GM19043 (cell line): Measurements from ENCODE around the gene ERBB4.

Experiments
- ATAC-seq: cut with Tn5 transposase; IDR thresholded peaks from one replicate; pipeline ENCODE4 v1.9.1; 2021; ENCODE audit warnings: low read depth; ENCODE audit not compliant: unreplicated experiment

ERBB4 gene

GRCh38 chr2:211514049-211514448 is 1024.6 kb downstream of the ERBB4 start:
- ATAC-seq, result no peak

DNA sequence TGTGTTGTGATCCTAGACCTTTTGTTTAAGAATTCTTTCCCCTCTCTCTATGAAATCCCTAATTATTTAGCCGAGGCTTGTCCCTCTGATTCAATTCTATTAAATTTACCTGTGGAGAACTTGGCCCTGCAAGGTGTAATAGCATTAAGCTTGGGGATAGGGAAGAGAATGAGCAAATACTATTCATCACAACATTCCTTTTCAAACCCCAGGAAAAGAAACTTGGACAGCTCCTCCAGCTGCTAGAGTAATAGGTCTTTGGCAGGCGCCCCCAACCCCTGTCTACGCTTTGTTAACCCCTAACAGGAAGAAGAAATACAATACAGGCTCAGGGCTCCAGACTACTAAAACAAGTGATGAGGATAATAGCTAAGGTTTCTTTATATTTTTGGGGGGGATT is 1025.2 kb downstream of the ERBB4 start:
- no peak for ATAC-seq

DNA sequence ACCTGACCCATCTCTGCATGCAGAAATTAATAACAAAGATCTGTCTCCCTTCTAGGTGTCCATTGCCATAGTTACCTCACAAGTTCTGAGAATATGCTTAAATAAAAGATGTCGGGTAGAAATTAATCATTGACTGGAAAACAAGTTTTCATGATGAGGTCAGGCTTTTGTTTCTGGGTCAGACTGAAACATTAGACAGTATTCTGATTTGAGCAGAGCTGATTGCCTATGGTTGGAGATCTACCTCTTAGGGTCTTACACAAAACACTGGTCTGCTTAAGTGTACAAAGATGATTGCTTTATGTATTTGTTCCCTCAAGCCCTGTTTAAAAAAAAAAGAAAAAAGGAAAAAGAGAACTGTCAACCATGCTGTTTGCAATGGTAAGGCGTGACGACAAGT is 1025.8 kb downstream of the ERBB4 start:
- no peak for ATAC-seq

- ATAC-seq, result peak; percentile 69
Measured at GRCh38 chr2:211503856-211504255, 1034.7 kb downstream of the ERBB4 start.

DNA sequence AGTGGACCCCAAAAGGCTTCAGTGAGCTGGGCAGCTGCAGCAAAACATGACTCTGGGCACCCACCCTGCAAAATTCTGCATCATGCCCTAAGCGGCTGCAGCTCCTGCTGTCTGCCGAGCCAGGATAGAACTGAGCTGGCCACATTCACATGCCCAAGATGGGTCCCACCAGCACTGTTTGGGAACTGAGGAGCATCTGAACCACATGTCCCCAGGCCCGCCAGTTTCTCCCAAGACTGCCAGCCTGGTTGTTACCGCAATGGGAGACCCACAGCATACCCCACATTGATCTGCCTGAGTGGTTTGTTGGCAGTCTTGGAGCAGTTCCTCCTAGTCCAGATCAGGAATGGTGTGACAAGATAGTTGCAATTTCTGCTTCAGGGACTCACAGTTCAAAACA is 1035.4 kb downstream of the ERBB4 start:
- no peak for ATAC-seq

DNA sequence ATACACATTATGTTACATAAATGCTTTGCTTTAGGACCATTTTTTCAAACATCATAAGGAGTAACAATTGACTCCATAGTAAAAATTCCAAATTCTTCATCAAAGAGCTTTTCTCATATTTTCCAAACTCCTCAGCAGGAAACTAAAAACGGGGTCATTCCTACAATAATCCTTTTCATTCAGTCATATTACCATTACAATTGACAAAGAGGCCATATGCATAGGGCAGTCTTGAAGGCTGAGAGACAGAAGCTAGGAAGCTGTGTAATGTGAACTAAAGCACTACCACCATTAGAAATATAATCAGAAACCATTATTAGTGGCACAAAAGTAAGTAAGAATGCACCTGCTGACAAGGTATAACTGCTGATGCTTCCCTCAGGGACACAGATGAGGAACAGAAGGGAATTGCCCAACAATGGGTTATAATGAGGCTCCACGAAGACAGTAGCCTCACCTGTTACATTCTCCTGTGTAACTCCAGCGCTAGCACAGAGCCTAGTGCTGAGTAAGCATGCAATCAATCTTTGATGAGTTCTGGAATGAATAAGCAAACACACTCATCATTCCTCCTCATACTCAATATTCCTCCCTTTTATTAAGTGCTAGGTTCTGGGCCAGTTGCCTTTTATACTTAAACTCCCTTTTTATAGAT is 1039.9 kb downstream of the ERBB4 start:
- ATAC-seq, result no peak

DNA sequence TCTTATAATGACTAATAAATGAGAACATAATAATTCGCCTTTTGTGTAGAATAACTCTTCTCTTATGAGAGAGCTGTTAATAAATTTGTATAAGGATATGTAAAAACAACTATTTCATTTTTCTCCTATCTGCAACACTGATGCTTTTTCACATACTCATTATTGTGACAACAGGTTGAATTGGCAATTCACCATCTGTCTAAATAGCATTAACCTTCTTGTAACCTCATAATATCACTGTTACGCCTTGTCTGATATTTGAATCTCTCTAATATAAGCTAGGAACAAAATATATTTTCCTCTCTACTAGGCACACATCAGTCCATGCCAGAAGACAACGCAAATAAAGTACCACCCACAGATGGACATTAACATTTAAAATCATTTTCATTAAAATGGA is 1043.3 kb downstream of the ERBB4 start:
- no peak for ATAC-seq

GRCh38 chr2:211494536-211494935 is 1044.1 kb downstream of the ERBB4 start:
- ATAC-seq, result no peak

DNA sequence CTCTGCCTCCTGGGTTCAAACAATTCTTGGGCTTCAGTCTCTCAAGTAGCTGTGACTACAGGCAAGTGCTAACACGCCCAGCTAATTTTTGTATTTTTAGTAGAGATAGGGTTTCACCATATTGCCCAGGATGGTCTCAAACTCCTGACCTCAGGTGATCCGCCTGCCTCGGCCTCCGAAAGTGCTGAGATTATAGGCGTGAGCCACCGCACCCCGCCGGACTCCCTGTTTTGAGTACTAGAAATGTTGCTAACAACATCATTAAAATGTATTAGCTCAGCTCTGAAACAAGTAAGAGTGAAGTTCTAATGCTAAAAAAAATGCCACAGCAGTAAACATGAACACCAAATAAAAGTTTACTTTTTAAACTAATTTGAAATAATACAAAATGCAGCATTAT is 1044.5 kb downstream of the ERBB4 start:
- no peak for ATAC-seq

DNA sequence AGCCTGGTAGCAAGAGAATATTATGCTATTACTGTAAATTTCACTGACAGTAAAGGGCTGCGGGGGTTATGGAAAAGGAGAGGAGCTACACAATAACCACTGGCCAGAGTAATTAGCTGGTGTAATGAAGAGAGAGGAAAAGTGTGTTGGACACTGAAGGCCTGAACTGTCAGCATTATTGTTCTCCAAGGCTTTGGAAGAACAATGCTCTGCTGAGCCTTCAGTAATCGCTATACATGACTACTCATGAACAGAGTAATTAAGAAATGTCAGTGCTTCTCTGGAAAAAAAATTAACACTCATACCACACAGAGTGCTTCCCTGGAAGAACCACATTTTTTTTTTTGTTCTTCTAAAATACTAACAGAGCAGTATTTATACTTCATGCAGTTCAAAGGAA is 1050.9 kb downstream of the ERBB4 start:
- ATAC-seq, result no peak

- ATAC-seq, result no peak
Measured at GRCh38 chr2:211479536-211480150, 1059.0 kb downstream of the ERBB4 start.

DNA sequence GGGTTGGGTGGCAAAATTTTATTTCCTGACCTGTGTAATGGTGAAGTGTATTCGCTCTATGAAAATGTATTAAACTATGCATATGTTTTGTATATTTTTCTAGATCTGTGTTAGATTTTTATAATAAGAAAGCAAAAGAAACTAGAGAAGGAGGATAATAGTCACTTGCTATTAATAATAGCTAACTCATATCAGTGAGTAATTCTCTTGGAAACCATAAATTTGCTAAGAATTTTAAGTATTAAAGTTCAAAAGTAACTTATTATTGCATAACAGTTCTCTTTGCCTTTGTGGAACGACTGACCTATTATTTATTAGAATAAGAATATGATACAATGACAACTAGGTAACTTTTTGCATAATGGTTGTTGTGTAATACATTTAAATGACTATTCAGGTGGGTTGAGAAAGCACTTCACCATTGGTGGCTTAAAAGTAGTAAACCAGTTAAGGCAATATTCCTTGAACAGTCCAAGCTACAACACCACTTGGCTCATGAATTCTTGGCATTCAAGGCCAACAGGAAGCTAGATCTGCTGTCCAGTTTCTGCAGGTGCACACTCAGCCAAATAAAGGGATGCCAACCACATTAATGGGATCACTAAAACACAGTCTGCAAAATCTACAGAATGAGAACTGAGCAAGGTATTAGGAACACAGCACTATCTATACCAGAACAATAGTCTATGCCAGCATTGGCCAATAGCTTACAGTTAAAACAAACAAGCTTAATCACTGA is 1060.9 kb downstream of the ERBB4 start:
- no peak for ATAC-seq

- ATAC-seq, result no peak
Measured at GRCh38 chr2:211473116-211473515, 1065.5 kb downstream of the ERBB4 start.

DNA sequence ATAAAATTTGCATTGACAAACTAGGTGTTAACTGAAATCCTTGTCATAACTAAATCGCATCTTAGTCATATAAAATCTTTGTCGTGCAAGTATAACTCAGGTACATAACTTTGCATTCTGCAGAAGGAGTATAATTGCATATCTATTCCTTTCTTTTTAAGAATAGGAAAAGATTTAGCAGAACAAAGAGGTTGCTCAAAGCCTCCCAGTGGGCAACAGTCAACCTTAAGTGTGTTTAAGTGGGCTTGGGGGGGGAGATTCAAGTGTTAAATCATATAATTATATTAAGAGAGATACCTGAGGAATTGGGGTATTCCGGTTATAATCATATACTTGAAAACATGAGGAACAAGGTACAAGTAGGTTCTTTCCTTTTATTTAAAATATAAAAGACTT is 1068.9 kb downstream of the ERBB4 start:
- no peak for ATAC-seq

GRCh38 chr2:211468877-211469663 is 1069.5 kb downstream of the ERBB4 start:
- no peak for ATAC-seq

DNA sequence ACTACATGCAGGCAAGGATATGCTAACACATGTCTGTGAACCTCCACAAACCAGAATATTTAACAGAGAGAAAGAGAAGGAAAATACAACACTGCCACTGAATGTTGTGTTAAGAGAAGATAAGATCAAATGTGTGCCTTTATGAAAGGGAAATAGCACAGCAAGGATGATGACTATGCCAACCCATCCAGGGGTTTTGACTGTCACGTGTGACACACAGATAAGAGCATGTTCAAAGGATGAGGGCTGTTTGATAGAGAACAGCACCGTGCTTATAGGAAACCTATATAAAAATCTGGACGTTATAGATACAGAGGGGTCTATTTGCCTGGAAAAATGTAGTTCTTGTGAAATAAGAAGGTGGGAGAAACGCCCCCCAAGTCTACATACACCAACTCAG is 1070.4 kb downstream of the ERBB4 start:
- no peak for ATAC-seq

GRCh38 chr2:211463397-211463796 is 1075.2 kb downstream of the ERBB4 start:
- ATAC-seq, result no peak

DNA sequence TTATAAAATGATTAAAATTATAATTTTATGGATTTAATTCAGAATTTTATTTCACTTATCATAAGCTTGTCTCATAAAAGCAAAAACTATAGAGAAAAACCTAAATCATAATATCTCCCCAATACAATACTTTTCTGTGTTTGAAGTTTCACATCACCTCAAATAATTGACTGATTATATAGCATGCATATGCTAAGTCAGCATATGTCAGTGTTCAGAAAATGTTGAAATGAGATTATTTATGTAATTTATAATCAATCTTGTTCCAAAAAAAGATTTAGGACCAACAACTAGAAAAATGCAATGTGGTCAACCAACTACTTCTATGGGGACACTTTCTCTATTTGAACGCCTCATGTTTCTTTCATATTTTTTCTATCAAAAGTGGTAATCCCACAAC is 1079.6 kb downstream of the ERBB4 start:
- no peak for ATAC-seq

DNA sequence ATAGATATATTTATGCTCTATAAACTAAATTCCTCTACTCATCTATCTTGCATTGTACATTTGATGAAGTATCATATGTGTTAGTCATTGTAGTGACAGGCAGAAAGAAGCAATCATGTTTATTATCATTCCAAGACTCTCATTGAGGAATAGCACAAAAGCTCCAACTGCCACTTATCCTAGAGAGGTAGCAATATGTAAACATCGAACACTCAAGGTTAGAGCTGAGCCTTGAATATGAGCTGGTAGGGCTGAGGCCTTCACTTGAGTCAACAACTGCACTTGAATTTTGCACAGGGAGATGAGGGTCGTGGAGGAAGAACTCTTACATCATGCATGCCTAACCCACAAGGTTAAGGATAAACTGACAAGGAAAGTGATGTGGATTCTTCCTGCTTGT is 1081.3 kb downstream of the ERBB4 start:
- ATAC-seq, result no peak

DNA sequence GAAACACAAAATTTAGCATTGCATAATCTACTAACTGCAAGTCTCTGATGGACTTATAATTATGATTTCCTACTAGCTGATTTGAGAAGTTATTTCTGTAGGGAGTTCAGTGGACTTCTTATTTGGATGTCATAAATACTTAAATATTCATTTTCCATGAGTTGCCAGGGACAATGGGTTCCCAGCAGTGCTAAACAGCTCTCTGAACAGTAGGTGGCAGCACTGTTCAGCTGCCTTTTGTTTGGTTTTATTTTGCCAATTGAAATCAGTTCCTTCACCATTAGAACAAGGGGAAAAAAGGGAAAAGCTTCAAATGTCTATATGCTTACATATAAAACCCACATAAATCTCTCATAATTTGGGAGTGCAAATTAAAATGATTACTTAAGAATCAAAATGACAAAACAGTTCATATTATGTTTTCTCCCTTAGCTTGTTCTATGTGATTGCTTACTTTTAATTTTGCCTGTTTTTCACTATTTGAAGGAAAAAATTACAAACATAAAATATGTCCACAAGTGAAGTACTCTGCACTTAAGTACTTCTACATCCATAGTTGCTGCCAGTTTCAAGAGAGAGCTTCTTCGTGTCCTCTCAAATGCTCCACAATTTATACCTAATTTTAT is 1083.3 kb downstream of the ERBB4 start:
- peak; percentile 77 for ATAC-seq

DNA sequence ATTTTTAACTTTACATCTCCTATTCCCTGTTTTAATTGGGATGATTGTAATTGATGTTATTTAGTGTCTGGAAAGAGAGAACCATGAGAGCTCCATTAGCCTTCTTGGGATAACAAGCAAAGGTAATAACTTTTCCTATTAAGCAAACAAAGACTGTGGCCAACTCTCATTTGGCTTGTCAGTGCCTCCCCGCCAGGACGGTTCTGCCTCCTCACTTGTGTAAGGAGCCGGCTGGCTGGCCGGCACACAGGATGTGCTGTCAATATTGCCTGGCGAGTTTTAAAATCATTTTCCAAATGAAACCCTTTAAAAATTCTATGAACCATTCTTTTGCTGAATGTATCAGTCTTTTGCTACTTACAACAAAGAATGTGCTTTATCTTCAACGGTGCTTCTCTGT is 1083.9 kb downstream of the ERBB4 start:
- ATAC-seq, result no peak
